ENCODE measurements around the gene GPT2. TPM values are rescaled to one million over a fixed set of nuclear protein-coding genes. Genes with fewer than 3 reads are reported as not detected.

The GPT2 gene
- total RNA-seq, 6 experiments from 2014 or later = 11.5 to 17.4 (median 14.0) TPM

- Mint-ChIP-seq H3K4me1 (ENCODE audit: low read depth) (peaks cover 19% of the 10 kb centered on the region), H3K27me3 (ENCODE audit: insufficient read depth) (no peaks in the 10 kb centered on the region), H3K9me3 (no peaks in the 10 kb centered on the region), H3K27ac (no peak overlapping the region), H3K4me3 (no peak overlapping the region), H3K36me3 (ENCODE audit: low read depth) (no peaks in the 10 kb centered on the region)
- DNase-seq = no peak
- no peak for TF ChIP-seq CTCF (IDR thresholded peaks at IDR 0.05)
Measured at GRCh38 chr16:46896314-46896968, 12.3 kb downstream of the GPT2 start.

- DNase-seq = no peak
- peaks cover 19% of the 10 kb centered on the region for H3K4me1 Mint-ChIP-seq (ENCODE audit: low read depth)
- TF ChIP-seq CTCF (IDR thresholded peaks at IDR 0.05) = no peak
- H3K36me3 Mint-ChIP-seq (ENCODE audit: low read depth) = no peaks in the 10 kb centered on the region
- H3K4me3 Mint-ChIP-seq = no peak overlapping the region
- no peaks in the 10 kb centered on the region for H3K9me3 Mint-ChIP-seq
- H3K27me3 Mint-ChIP-seq (ENCODE audit: insufficient read depth) = no peaks in the 10 kb centered on the region
- H3K27ac Mint-ChIP-seq = no peak overlapping the region
Measured at GRCh38 chr16:46897471-46897870, 13.3 kb downstream of the GPT2 start.

- Mint-ChIP-seq H3K36me3 (ENCODE audit: low read depth) (no peaks in the 10 kb centered on the region), H3K4me1 (ENCODE audit: low read depth) (peaks cover 19% of the 10 kb centered on the region), H3K4me3 (no peak overlapping the region), H3K27me3 (ENCODE audit: insufficient read depth) (no peaks in the 10 kb centered on the region), H3K27ac (no peak overlapping the region), H3K9me3 (no peaks in the 10 kb centered on the region)
- DNase-seq = no peak
- no peak for TF ChIP-seq CTCF (IDR thresholded peaks at IDR 0.05)
Measured at GRCh38 chr16:46898006-46898405, 13.8 kb downstream of the GPT2 start.

GRCh38 chr16:46899443-46900143 is 15.4 kb downstream of the GPT2 start:
- DNase-seq = peak; percentile 6
- Mint-ChIP-seq H3K4me3 (no peak overlapping the region), H3K27ac (peak overlapping the region; percentile 71), H3K36me3 (ENCODE audit: low read depth) (peaks cover 7% of the 10 kb centered on the region; the same call in 1 of the 2 replicates), H3K9me3 (no peaks in the 10 kb centered on the region), H3K4me1 (ENCODE audit: low read depth) (peaks cover 19% of the 10 kb centered on the region), H3K27me3 (ENCODE audit: insufficient read depth) (no peaks in the 10 kb centered on the region)
- TF ChIP-seq CTCF (IDR thresholded peaks at IDR 0.05) = no peak

- Mint-ChIP-seq H3K27me3 (ENCODE audit: insufficient read depth) (no peaks in the 10 kb centered on the region), H3K36me3 (ENCODE audit: low read depth) (peaks cover 7% of the 10 kb centered on the region; the same call in 1 of the 2 replicates), H3K4me1 (ENCODE audit: low read depth) (peaks cover 19% of the 10 kb centered on the region), H3K27ac (no peak overlapping the region), H3K9me3 (no peaks in the 10 kb centered on the region), H3K4me3 (no peak overlapping the region)
- DNase-seq = no peak
- TF ChIP-seq CTCF (IDR thresholded peaks at IDR 0.05) = no peak
Measured at GRCh38 chr16:46900455-46901235, 16.5 kb downstream of the GPT2 start.
